H9 (cell line): ENCODE measurements around the gene BCAT1. TPM values are rescaled to one million over a fixed set of nuclear protein-coding genes. Genes with fewer than 3 reads are reported as not detected.

Experiments
- DNase-seq: peaks from one replicate; pipeline ENCODE4 v3.0.0-alpha.2; 2017
- H2AFZ ChIP-seq: one replicate; pipeline ENCODE4 v1.6.1; 2013; ENCODE audit warnings: mild to moderate bottlenecking, low read length, control low read depth, moderate library complexity
- H2AK5ac ChIP-seq: 2 replicates; pipeline ENCODE4 v1.6.1; 2013; ENCODE audit warnings: low read length, control low read depth, mixed read lengths; ENCODE audit not compliant: insufficient read length
- H2BK120ac ChIP-seq: one replicate; pipeline ENCODE4 v1.6.1; 2013; ENCODE audit warnings: low read depth, mild to moderate bottlenecking, low read length, control low read depth, inconsistent platforms; ENCODE audit not compliant: poor library complexity, severe bottlenecking
- H2BK12ac ChIP-seq: 2 replicates; pipeline ENCODE4 v1.6.1; 2013; ENCODE audit warnings: low read length, control low read depth, mixed read lengths, low read depth; ENCODE audit not compliant: insufficient read length
- H2BK15ac ChIP-seq: 2 replicates; pipeline ENCODE4 v1.6.1; 2013; ENCODE audit warnings: low read depth, low read length, control low read depth
- H2BK20ac ChIP-seq: one replicate; pipeline ENCODE4 v1.6.1; 2013; ENCODE audit warnings: low read depth, mild to moderate bottlenecking, low read length, control low read depth, inconsistent platforms; ENCODE audit not compliant: poor library complexity, severe bottlenecking
- H2BK5ac ChIP-seq: 2 replicates; pipeline ENCODE4 v1.6.1; 2013; ENCODE audit warnings: low read length, control low read depth, mixed read lengths; ENCODE audit not compliant: insufficient read length
- H3K14ac ChIP-seq: 2 replicates; pipeline ENCODE4 v1.6.1; 2013; ENCODE audit warnings: low read length, control low read depth; ENCODE audit not compliant: insufficient read depth
- H3K18ac ChIP-seq: 2 replicates; pipeline ENCODE4 v1.6.1; 2013; ENCODE audit warnings: low read depth, mild to moderate bottlenecking, mixed read lengths, low read length, control low read depth; ENCODE audit not compliant: insufficient read length
- H3K23ac ChIP-seq: 2 replicates; pipeline ENCODE4 v1.6.1; 2013; ENCODE audit warnings: low read length, control low read depth, mixed read lengths, low read depth; ENCODE audit not compliant: insufficient read length
- H3K23me2 ChIP-seq: 2 replicates; pipeline ENCODE4 v1.6.1; 2013; ENCODE audit warnings: low read depth, mild to moderate bottlenecking, mixed read lengths, low read length, control low read depth; ENCODE audit not compliant: insufficient read length, poor library complexity, severe bottlenecking
- H3K27ac ChIP-seq: 2 replicates; pipeline ENCODE4 v1.5.1; 2013; ENCODE audit warnings: low read length, control low read depth, mixed read lengths, low read depth; ENCODE audit not compliant: insufficient read length
- H3K27me3 ChIP-seq: 2 replicates; pipeline ENCODE4 v1.6.1; 2013; ENCODE audit warnings: low read length, control low read depth, inconsistent platforms; ENCODE audit not compliant: insufficient read depth
- H3K4ac ChIP-seq: 2 replicates; pipeline ENCODE4 v1.6.1; 2013; ENCODE audit warnings: low read depth, mild to moderate bottlenecking, control low read depth, inconsistent platforms, low read length, moderate library complexity
- H3K4me1 ChIP-seq: 2 replicates; pipeline ENCODE4 v1.6.1; 2013; ENCODE audit warnings: low read length, control low read depth, inconsistent platforms; ENCODE audit not compliant: insufficient read depth
- H3K4me2 ChIP-seq: 2 replicates; pipeline ENCODE4 v1.6.1; 2013; ENCODE audit warnings: low read length, control low read depth, mixed read lengths; ENCODE audit not compliant: insufficient read length, insufficient read depth
- H3K56ac ChIP-seq: 2 replicates; pipeline ENCODE4 v1.6.1; 2013; ENCODE audit warnings: low read depth, mild to moderate bottlenecking, mixed read lengths, low read length, control low read depth; ENCODE audit not compliant: insufficient read length
- H3K79me1 ChIP-seq: 2 replicates; pipeline ENCODE4 v1.6.1; 2013; ENCODE audit warnings: low read depth, mild to moderate bottlenecking, moderate library complexity, low read length, control low read depth, inconsistent platforms; ENCODE audit not compliant: insufficient read depth, poor library complexity, severe bottlenecking
- H3K79me2 ChIP-seq: 2 replicates; pipeline ENCODE4 v1.6.1; 2013; ENCODE audit warnings: low read length, control low read depth, inconsistent platforms; ENCODE audit not compliant: insufficient read depth
- H3K9ac ChIP-seq: 2 replicates; pipeline ENCODE4 v1.6.1; 2013; ENCODE audit warnings: low read length, control low read depth, mixed read lengths; ENCODE audit not compliant: insufficient read length; ENCODE audit errors: extremely low read depth
- H3K9me3 ChIP-seq: one replicate; pipeline ENCODE4 v1.6.1; 2013; ENCODE audit warnings: low read depth, low read length, inconsistent platforms; ENCODE audit not compliant: control insufficient read depth
- H3T11ph ChIP-seq: one replicate; pipeline ENCODE4 v1.6.1; 2013; ENCODE audit warnings: mild to moderate bottlenecking, low read length, control low read depth, inconsistent platforms
- H4K20me1 ChIP-seq: one replicate; pipeline ENCODE4 v1.6.1; 2013; ENCODE audit not compliant: control insufficient read depth, insufficient read length, insufficient read depth
- H4K5ac ChIP-seq: 2 replicates; pipeline ENCODE4 v1.6.1; 2013; ENCODE audit warnings: low read depth, mild to moderate bottlenecking, mixed read lengths, low read length, control low read depth; ENCODE audit not compliant: insufficient read length
- H4K8ac ChIP-seq: replicated peaks from 2 replicates; pipeline ENCODE4 v1.6.1; 2013; ENCODE audit warnings: low read length, control low read depth, mixed read lengths, low read depth; ENCODE audit not compliant: insufficient read length
- H4K91ac ChIP-seq: 2 replicates; pipeline ENCODE4 v1.6.1; 2013; ENCODE audit warnings: low read depth, mild to moderate bottlenecking, moderate library complexity, mixed read lengths, low read length, control low read depth; ENCODE audit not compliant: insufficient read length
- H3K27ac Mint-ChIP-seq, 3 experiments: 2 replicates in 2 of 3; 3 replicates in 1 of 3; pipeline ENCODE4 v1.8.0; 2020 to 2021; ENCODE audit warnings: mixed read lengths in 3 of 3, mild to moderate bottlenecking in 1 of 3, moderate library complexity in 1 of 3
- H3K27me3 Mint-ChIP-seq: 2 replicates; pipeline ENCODE4 v1.8.0; 2021; ENCODE audit warnings: low read depth, mild to moderate bottlenecking, moderate library complexity, mixed read lengths
- H3K36me3 Mint-ChIP-seq, 3 experiments: 2 replicates in 2 of 3; 3 replicates in 1 of 3; pipeline ENCODE4 v1.8.0; 2020 to 2021; ENCODE audit warnings: low read depth in 3 of 3, mixed read lengths in 3 of 3; ENCODE audit not compliant: insufficient read depth in 1 of 3
- H3K4me1 Mint-ChIP-seq, 2 experiments: 2 replicates each; pipeline ENCODE4 v1.8.0; 2020; ENCODE audit warnings: mixed read lengths in 2 of 2
- H3K4me3 Mint-ChIP-seq, 2 experiments: 2 replicates in 1 of 2; 3 replicates in 1 of 2; pipeline ENCODE4 v1.8.0; 2020 to 2021; ENCODE audit warnings: mild to moderate bottlenecking in 2 of 2, mixed read lengths in 2 of 2, moderate library complexity in 1 of 2
- H3K9me3 Mint-ChIP-seq, 2 experiments: 2 replicates in 1 of 2; 3 replicates in 1 of 2; pipeline ENCODE4 v1.8.0; 2020; ENCODE audit warnings: mild to moderate bottlenecking in 2 of 2, mixed read lengths in 2 of 2, moderate library complexity in 1 of 2
- WGBS: extraction: QIAGEN DNeasy Blood & Tissue Kit; methylation state at CpG from one replicate; pipeline ENCODE4 v1.1.7; 2013; ENCODE audit warnings: missing lambda C conversion rate, low lambda C conversion rate, mixed read lengths; ENCODE audit not compliant: insufficient read length; ENCODE audit errors: extremely low coverage; 5-methylcytosine and 5-hydroxymethylcytosine counted together
- total RNA-seq: library from RNA; stranded (reverse); gene quantifications from 2 replicates; pipeline ENCODE4 v1.2.1, GENCODE V29; 2021
- TF ChIP-seq, protein P1 (sequence below): fragments of 200-600 bp; sonication (generic); conservative IDR thresholded peaks from 3 replicates; pipeline ENCODE4 v1.8.0; 2021; ENCODE audit warnings: antibody characterized with exemption, mild to moderate bottlenecking

BCAT1 gene
- total RNA-seq, 1 experiment from 2014 or later, result 244 TPM

DNA sequence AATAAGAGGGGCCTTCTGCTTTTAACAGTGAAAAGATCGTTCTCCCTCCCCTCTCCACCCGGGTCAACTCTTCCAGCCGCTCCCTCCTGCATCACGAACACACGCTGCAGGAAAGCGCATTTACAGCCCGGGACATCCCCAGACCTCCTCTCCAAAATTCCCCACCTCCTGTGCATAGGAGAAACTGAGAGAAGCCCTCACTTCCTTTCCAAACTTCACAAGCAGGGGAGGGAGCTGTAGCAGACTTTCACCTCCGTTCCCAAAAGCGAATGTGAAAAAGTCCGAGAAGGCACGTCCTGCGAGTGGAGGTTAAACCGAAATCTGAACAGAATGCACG is 513 bp downstream of the BCAT1 start:
- peak overlapping the region; percentile 92 for H4K91ac ChIP-seq
- no peaks in the 10 kb centered on the region for H3K9me3 ChIP-seq
- H3K9ac ChIP-seq, result peak overlapping the region; percentile 100
- peak overlapping the region; percentile 89 for H2BK5ac ChIP-seq
- peak overlapping the region; percentile 99 for H4K8ac ChIP-seq
- H3K27ac ChIP-seq, result peak overlapping the region; percentile 98
- H2AFZ ChIP-seq, result no peak overlapping the region
- 0 out of 2 replicates have a peak overlapping the region, but pooled peaks have one; percentile 87 for H2BK15ac ChIP-seq
- H3K4me1 ChIP-seq, result peaks cover 11% of the 10 kb centered on the region
- H3K27me3 Mint-ChIP-seq, result no peaks in the 10 kb centered on the region
- H3K4me2 ChIP-seq, result peak overlapping the region; percentile 89
- H3K4me3 Mint-ChIP-seq, result peak overlapping the region; percentile 93 to 98
- no peaks in the 10 kb centered on the region for H3K27me3 ChIP-seq
- peak overlapping the region; percentile 96 for H3K14ac ChIP-seq
- H3K4me1 Mint-ChIP-seq, result peaks cover 56 to 75% of the 10 kb centered on the region in 2 experiments
- WGBS, result no CpG with 5 or more reads among the region's 14 CpGs
- no peaks in the 10 kb centered on the region for H3K9me3 Mint-ChIP-seq
- peak overlapping the region; percentile 90; the same call in 1 of the 2 replicates for H3K4ac ChIP-seq
- H3K18ac ChIP-seq, result peak overlapping the region; percentile 98
- TF ChIP-seq, protein P1, sequence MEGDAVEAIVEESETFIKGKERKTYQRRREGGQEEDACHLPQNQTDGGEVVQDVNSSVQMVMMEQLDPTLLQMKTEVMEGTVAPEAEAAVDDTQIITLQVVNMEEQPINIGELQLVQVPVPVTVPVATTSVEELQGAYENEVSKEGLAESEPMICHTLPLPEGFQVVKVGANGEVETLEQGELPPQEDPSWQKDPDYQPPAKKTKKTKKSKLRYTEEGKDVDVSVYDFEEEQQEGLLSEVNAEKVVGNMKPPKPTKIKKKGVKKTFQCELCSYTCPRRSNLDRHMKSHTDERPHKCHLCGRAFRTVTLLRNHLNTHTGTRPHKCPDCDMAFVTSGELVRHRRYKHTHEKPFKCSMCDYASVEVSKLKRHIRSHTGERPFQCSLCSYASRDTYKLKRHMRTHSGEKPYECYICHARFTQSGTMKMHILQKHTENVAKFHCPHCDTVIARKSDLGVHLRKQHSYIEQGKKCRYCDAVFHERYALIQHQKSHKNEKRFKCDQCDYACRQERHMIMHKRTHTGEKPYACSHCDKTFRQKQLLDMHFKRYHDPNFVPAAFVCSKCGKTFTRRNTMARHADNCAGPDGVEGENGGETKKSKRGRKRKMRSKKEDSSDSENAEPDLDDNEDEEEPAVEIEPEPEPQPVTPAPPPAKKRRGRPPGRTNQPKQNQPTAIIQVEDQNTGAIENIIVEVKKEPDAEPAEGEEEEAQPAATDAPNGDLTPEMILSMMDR, result no peak
- H3K79me2 ChIP-seq, result peaks cover 24% of the 10 kb centered on the region
- H4K20me1 ChIP-seq, result no peaks in the 10 kb centered on the region
- H4K5ac ChIP-seq, result peak overlapping the region; percentile 99
- H3K79me1 ChIP-seq, result peaks cover 2% of the 10 kb centered on the region
- peak overlapping the region; percentile 81 for H3T11ph ChIP-seq
- H3K23me2 ChIP-seq, result peaks cover 16% of the 10 kb centered on the region
- DNase-seq, result peak; percentile 59
- peaks cover 13 to 22% (median 21%) of the 10 kb centered on the region in 3 experiments for H3K36me3 Mint-ChIP-seq
- peak overlapping the region; percentile 99 to 100 (median 99) for H3K27ac Mint-ChIP-seq
- peak overlapping the region; percentile 99 for H3K23ac ChIP-seq
- peak overlapping the region; percentile 93 for H3K56ac ChIP-seq
- no peak overlapping the region for H2BK20ac ChIP-seq
- H2AK5ac ChIP-seq, result peak overlapping the region; percentile 5
- H2BK120ac ChIP-seq, result peak overlapping the region; percentile 87
- no peak overlapping the region for H2BK12ac ChIP-seq
